Panc1 (cell line): ENCODE measurements around the gene JDP2. TPM values are rescaled to one million over a fixed set of nuclear protein-coding genes. Genes with fewer than 3 reads are reported as not detected.

ENCODE experiments used
- ATAC-seq: fragments of 200-7000 bp; cut with Tn5 transposase; 2 replicates; pipeline ENCODE4 v1.9.1; 2020; ENCODE audit warnings: mild to moderate bottlenecking, moderate library complexity
- BruUV-seq: library from RNA; stranded (reverse); fragments of 400-500 nt; replicated peaks from 2 replicates; lab custom pipeline; 2021; lab: Mats Ljungman, UMichigan
- CTCF ChIA-PET: fragments of 300-600 bp; sonication (Branson Sonifier 250); formaldehyde crosslinking; loops from one replicate; lab custom pipeline; 2022; ENCODE audit warnings: antibody characterized with exemption; lab: Charles Lee
- POLR2A ChIA-PET: fragments of 300-600 bp; sonication (Branson Sonifier 250); formaldehyde crosslinking; loops from one replicate; lab custom pipeline; 2022; ENCODE audit warnings: antibody characterized with exemption; lab: Charles Lee
- DNase-seq: peaks from one replicate; pipeline ENCODE4 v3.0.0-alpha.2; 2010; ENCODE audit warnings: low read depth, low spot score
- H3K27ac ChIP-seq: 2 replicates; pipeline ENCODE4 v1.5.1; 2011; ENCODE audit warnings: mild to moderate bottlenecking, low read length, inconsistent platforms
- H3K27me3 ChIP-seq: fragments of 200-500 bp; sonication (Bioruptor generic); 2 replicates; pipeline ENCODE4 v1.6.0; 2014; ENCODE audit warnings: low read length, inconsistent platforms; ENCODE audit not compliant: control insufficient read depth, insufficient read depth
- H3K36me3 ChIP-seq: fragments of 200-500 bp; sonication (Bioruptor generic); 2 replicates; pipeline ENCODE4 v1.5.1; 2014; ENCODE audit warnings: inconsistent platforms, mild to moderate bottlenecking, low read length, moderate library complexity; ENCODE audit not compliant: control insufficient read depth, insufficient read depth
- H3K4me1 ChIP-seq: 2 replicates; pipeline ENCODE4 v1.5.1; 2011; ENCODE audit warnings: inconsistent platforms, mild to moderate bottlenecking, low read length, moderate library complexity; ENCODE audit not compliant: control insufficient read depth, insufficient read depth
- H3K4me3 ChIP-seq, 2 experiments: 2 replicates each; pipeline ENCODE4 v1.5.1; 2011 to 2012; ENCODE audit warnings: low read depth in 2 of 2, low read length in 2 of 2, mild to moderate bottlenecking in 2 of 2, inconsistent platforms in 1 of 2, moderate library complexity in 1 of 2
- H3K9me3 ChIP-seq: fragments of 200-500 bp; sonication (Bioruptor generic); 2 replicates; pipeline ENCODE4 v1.5.1; 2014; ENCODE audit warnings: low read depth, mild to moderate bottlenecking, inconsistent platforms, low read length, moderate library complexity; ENCODE audit not compliant: control insufficient read depth, insufficient read depth
- POLR2AphosphoS5 ChIP-seq: IDR thresholded peaks from 2 replicates; pipeline ENCODE4 v1.6.1; 2012; ENCODE audit warnings: mild to moderate bottlenecking, low read depth, low read length, moderate library complexity
- SIN3A ChIP-seq: IDR thresholded peaks from 2 replicates; pipeline ENCODE4 v1.6.1; 2012; ENCODE audit warnings: low read depth, mild to moderate bottlenecking, low read length, moderate library complexity, borderline replicate concordance; ENCODE audit not compliant: insufficient read depth
- TCF7L2 ChIP-seq: IDR thresholded peaks from 2 replicates; pipeline ENCODE4 v1.6.1; 2011; ENCODE audit warnings: mild to moderate bottlenecking, low read depth, low read length, inconsistent platforms
- in situ Hi-C: cut with HindIII; loops from 2 replicates; pipeline ENCODE4 v1.10.0; 2016; ENCODE audit warnings: low sequenced_read_pairs, low pct_unique_long_range_greater_than_20kb
- intact Hi-C: fragments of 100-400 bp; cut with micrococcal nuclease; formaldehyde crosslinking; loops from one replicate; pipeline ENCODE4 v1.10.0; 2022; ENCODE audit not compliant: unreplicated experiment
- total RNA-seq: library from RNA; stranded (reverse); gene quantifications from one replicate; pipeline ENCODE4 v1.2.1, GENCODE V29; 2021; ENCODE audit not compliant: unreplicated experiment
- TF ChIP-seq, protein P1 (sequence below): fragments of 450-650 bp; IDR thresholded peaks from 2 replicates; pipeline ENCODE4 v1.5.1; 2017; ENCODE audit warnings: mild to moderate bottlenecking
- TF ChIP-seq, protein P2 (sequence below), 2 experiments: IDR thresholded peaks; 2 replicates each; pipeline ENCODE4 v1.6.1; 2011 to 2012; ENCODE audit warnings: low read depth in 2 of 2, control low read depth in 1 of 2, low read length in 1 of 2, mild to moderate bottlenecking in 1 of 2, moderate library complexity in 1 of 2; ENCODE audit not compliant: insufficient read depth in 1 of 2

The JDP2 gene
- total RNA-seq, 1 experiment from 2014 or later = 17.5 TPM

DNA sequence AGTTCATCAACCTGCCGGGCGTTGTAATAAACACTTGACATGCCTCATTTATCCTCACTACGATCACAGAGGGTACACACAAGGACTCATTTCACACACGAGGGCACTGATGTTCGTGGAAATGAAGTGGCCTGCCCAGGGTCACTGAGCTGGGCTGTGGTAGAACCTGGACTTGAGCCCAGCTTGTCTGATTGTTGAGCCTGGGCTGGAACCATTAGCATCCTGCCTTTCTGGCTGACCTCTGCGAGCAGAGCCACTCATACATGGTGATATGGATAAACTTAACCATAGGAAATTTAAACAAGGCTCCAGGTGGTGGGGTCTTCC is 16.6 kb upstream of the JDP2 start:
- Histone ChIP-seq H3K4me3 (no peak overlapping the region), H3K27me3 (no peaks in the 10 kb centered on the region), H3K36me3 (no peaks in the 10 kb centered on the region), H3K27ac (no peak overlapping the region), H3K9me3 (no peaks in the 10 kb centered on the region), H3K4me1 (no peaks in the 10 kb centered on the region)
- ATAC-seq (no peak), DNase-seq (no peak)
- intact Hi-C loops (no loop called here), in situ Hi-C loops (no loop called here)
- ChIA-PET CTCF (no interaction called here), POLR2A (no interaction called here)
- no TSS peak for BruUV-seq
- TF ChIP-seq, protein P1, sequence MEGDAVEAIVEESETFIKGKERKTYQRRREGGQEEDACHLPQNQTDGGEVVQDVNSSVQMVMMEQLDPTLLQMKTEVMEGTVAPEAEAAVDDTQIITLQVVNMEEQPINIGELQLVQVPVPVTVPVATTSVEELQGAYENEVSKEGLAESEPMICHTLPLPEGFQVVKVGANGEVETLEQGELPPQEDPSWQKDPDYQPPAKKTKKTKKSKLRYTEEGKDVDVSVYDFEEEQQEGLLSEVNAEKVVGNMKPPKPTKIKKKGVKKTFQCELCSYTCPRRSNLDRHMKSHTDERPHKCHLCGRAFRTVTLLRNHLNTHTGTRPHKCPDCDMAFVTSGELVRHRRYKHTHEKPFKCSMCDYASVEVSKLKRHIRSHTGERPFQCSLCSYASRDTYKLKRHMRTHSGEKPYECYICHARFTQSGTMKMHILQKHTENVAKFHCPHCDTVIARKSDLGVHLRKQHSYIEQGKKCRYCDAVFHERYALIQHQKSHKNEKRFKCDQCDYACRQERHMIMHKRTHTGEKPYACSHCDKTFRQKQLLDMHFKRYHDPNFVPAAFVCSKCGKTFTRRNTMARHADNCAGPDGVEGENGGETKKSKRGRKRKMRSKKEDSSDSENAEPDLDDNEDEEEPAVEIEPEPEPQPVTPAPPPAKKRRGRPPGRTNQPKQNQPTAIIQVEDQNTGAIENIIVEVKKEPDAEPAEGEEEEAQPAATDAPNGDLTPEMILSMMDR = no peak
- TF ChIP-seq, protein P2, sequence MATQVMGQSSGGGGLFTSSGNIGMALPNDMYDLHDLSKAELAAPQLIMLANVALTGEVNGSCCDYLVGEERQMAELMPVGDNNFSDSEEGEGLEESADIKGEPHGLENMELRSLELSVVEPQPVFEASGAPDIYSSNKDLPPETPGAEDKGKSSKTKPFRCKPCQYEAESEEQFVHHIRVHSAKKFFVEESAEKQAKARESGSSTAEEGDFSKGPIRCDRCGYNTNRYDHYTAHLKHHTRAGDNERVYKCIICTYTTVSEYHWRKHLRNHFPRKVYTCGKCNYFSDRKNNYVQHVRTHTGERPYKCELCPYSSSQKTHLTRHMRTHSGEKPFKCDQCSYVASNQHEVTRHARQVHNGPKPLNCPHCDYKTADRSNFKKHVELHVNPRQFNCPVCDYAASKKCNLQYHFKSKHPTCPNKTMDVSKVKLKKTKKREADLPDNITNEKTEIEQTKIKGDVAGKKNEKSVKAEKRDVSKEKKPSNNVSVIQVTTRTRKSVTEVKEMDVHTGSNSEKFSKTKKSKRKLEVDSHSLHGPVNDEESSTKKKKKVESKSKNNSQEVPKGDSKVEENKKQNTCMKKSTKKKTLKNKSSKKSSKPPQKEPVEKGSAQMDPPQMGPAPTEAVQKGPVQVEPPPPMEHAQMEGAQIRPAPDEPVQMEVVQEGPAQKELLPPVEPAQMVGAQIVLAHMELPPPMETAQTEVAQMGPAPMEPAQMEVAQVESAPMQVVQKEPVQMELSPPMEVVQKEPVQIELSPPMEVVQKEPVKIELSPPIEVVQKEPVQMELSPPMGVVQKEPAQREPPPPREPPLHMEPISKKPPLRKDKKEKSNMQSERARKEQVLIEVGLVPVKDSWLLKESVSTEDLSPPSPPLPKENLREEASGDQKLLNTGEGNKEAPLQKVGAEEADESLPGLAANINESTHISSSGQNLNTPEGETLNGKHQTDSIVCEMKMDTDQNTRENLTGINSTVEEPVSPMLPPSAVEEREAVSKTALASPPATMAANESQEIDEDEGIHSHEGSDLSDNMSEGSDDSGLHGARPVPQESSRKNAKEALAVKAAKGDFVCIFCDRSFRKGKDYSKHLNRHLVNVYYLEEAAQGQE (IDR thresholded peaks at IDR 0.05; ENCODE audit: insufficient read depth in 1 of 2, low read depth in 2 of 2, low read length in 1 of 2) = no peak
- no peak for TF ChIP-seq TCF7L2
- no peak for TF ChIP-seq SIN3A
- no peak for TF ChIP-seq POLR2AphosphoS5

DNA sequence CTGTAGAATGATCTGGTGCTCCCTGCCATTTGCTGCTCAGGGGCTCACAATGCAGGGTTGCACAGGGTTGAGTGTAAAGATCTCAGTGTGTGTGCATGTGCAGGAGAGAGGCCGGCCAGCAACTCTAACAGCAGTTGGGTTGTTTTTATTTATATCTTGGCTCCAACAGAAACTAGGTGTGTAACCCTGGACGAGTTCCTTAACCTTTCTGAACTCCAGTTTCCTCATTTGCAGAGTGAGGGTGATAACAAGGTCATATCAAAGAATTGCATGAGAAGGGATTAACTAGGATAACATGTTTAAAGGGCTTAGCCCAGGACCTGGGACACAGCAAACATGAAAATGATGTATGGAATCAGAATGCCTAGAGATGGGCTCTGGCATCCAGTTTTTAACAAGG is 14.8 kb upstream of the JDP2 start:
- H3K4me3 ChIP-seq = no peak overlapping the region
- intact Hi-C loops = no loop called here
- H3K4me1 ChIP-seq = no peaks in the 10 kb centered on the region
- CTCF ChIA-PET = no interaction called here
- H3K27ac ChIP-seq = no peak overlapping the region
- no peaks in the 10 kb centered on the region for H3K27me3 ChIP-seq
- DNase-seq = no peak
- no peak for TF ChIP-seq TCF7L2
- no peak for ATAC-seq
- no TSS peak for BruUV-seq
- in situ Hi-C loops = no loop called here
- H3K36me3 ChIP-seq = no peaks in the 10 kb centered on the region
- no peaks in the 10 kb centered on the region for H3K9me3 ChIP-seq
- POLR2A ChIA-PET = no interaction called here

DNA sequence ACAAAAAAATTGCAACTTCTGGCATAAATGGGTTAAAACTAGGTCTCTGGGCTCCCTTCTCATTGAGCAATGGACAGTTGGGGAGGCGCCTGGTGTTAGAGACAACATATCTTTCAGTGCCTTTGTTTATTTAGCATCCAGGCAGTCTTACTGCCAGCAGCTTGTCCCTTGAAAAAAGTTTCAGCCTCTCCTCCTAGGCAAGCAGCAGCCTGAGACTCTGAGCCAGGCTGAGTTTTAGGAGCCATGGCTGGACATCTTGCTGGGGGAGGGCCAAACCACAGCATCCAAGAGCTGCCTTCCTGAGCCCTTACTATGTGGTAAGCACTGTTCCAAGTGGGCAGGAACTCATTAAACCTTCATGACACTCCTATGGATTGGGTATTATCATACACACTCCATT is 10.1 kb upstream of the JDP2 start:
- Histone ChIP-seq H3K4me1 (no peaks in the 10 kb centered on the region), H3K4me3 (no peak overlapping the region), H3K27me3 (no peaks in the 10 kb centered on the region), H3K27ac (no peak overlapping the region), H3K9me3 (no peaks in the 10 kb centered on the region), H3K36me3 (no peaks in the 10 kb centered on the region)
- in situ Hi-C loops = no loop called here
- no peak for TF ChIP-seq POLR2AphosphoS5
- no peak for TF ChIP-seq TCF7L2
- TF ChIP-seq, protein P2 (IDR thresholded peaks at IDR 0.05; ENCODE audit: insufficient read depth in 1 of 2, low read depth in 2 of 2, low read length in 1 of 2) = no peak
- no peak for TF ChIP-seq SIN3A
- POLR2A ChIA-PET = interaction anchor here (0.6 kb wide), 1 partner anchor 109 kb away, joined by 3 read pairs; no protein-coding TSS in a partner anchor
- no TSS peak for BruUV-seq
- intact Hi-C loops = no loop called here
- DNase-seq = no peak
- ATAC-seq = no peak
- CTCF ChIA-PET = no interaction called here
